Measurements from ENCODE around the gene MYBL2. TPM values are rescaled to one million over a fixed set of nuclear protein-coding genes. Genes with fewer than 3 reads are reported as not detected.

MYBL2 gene
- polyA plus RNA-seq, 1 of the 3 experiments (the other 2 are of a cell fraction) = 9.7 TPM

GRCh38 chr20:43750774-43751166 is 83.9 kb downstream of the MYBL2 start:
- no peak overlapping the region for H3K4me2 ChIP-seq

More at GRCh38 chr20:43750774-43751166, 83.9 kb downstream of the MYBL2 start:
- Histone ChIP-seq H2AFZ (ENCODE audit: low read depth) (no peak overlapping the region), H3K4me3 (ENCODE audit: low read depth in 2 of 2, low read length in 1 of 2) (no peak overlapping the region), H3K36me3 (replicated peaks in 1 of 2; ENCODE audit: control insufficient read depth in 1 of 2, insufficient read depth in 2 of 2, low read length in 1 of 2) (no peaks in the 10 kb centered on the region), H3K9me3 (no peaks in the 10 kb centered on the region), H3K9ac (no peak overlapping the region), H3K27me3 (ENCODE audit: insufficient read depth) (no peaks in the 10 kb centered on the region), H3K9me2 (no peaks in the 10 kb centered on the region), H4K20me1 (ENCODE audit: insufficient read depth) (no peaks in the 10 kb centered on the region), H3K79me2 (ENCODE audit: insufficient read depth) (no peaks in the 10 kb centered on the region), H3K27ac (ENCODE audit: low read depth in 2 of 2, low read length in 1 of 2) (no peak overlapping the region), H3K4me1 (ENCODE audit: control insufficient read depth in 1 of 2, insufficient read depth in 2 of 2, low read depth in 1 of 2, low read length in 1 of 2) (peaks cover 0 to 6% of the 10 kb centered on the region in 2 experiments; a peak in 1 of 4 replicates), H3F3A (replicated peaks; ENCODE audit: insufficient read depth) (peaks cover 6% of the 10 kb centered on the region)
- TF ChIP-seq CTCF (IDR thresholded peaks at IDR 0.05) = no peak
- no peak for TF ChIP-seq ELF1 (IDR thresholded peaks at IDR 0.05)
- no peak for TF ChIP-seq FOXJ3 (CRISPR knock-in tag; IDR thresholded peaks at IDR 0.05)
- TF ChIP-seq RCOR1 (IDR thresholded peaks at IDR 0.05; ENCODE audit: low read length) = no peak
- TF ChIP-seq JUND (IDR thresholded peaks at IDR 0.05) = no peak
- no peak for TF ChIP-seq EP300 (IDR thresholded peaks at IDR 0.05; ENCODE audit: borderline replicate concordance in 1 of 2, low read depth in 1 of 2, low read length in 1 of 2)
- no peak for TF ChIP-seq NRF1 (IDR thresholded peaks at IDR 0.05; ENCODE audit: low read depth, low read length)
- TF ChIP-seq TAF1 (IDR thresholded peaks at IDR 0.05; ENCODE audit: borderline replicate concordance, low read depth, low read length) = no peak
- no peak for TF ChIP-seq GATA2 (CRISPR knock-in tag; IDR thresholded peaks at IDR 0.05)
- TF ChIP-seq FOXM1 (IDR thresholded peaks at IDR 0.05; ENCODE audit: low read depth) = no peak
- TF ChIP-seq SIN3A (IDR thresholded peaks at IDR 0.05; ENCODE audit: borderline replicate concordance, low read depth, low read length) = no peak
- TF ChIP-seq USF2 (IDR thresholded peaks at IDR 0.05; ENCODE audit: borderline replicate concordance, low read depth, low read length) = no peak
- TF ChIP-seq MXI1 (IDR thresholded peaks at IDR 0.05; ENCODE audit: low read depth, low read length) = no peak
- no peak for TF ChIP-seq EZH2phosphoT487 (IDR thresholded peaks at IDR 0.05; ENCODE audit: borderline replicate concordance, low read depth)
- TF ChIP-seq RAD21 (IDR thresholded peaks at IDR 0.05; ENCODE audit: low read length) = no peak
- no peak for TF ChIP-seq MAX (IDR thresholded peaks at IDR 0.05; ENCODE audit: low read depth)
- ChIA-PET CTCF (interaction anchor here (0.8 to 9.9 kb wide), 19 partner anchors 11 to 457 kb away, joined by 3 to 134 read pairs (median 6); no protein-coding TSS in a partner anchor), POLR2A (no interaction called here)
- no peak for DNase-seq

All from SK-N-SH (cell line).